Esophagus mucosa (tissue), 1 donor: ENCODE results near the gene CYP1A1. TPM values are rescaled to one million over a fixed set of nuclear protein-coding genes. Genes with fewer than 3 reads are reported as not detected.
A peak's percentile ranks its signal among the peaks of the same experiment; 100 is the strongest.

ENCODE experiments used
- ATAC-seq: fragments of 200-7000 bp; cut with Tn5 transposase; one replicate; pipeline ENCODE4 v1.9.1; 2020
- total RNA-seq: library from RNA; stranded (reverse); gene quantifications from one replicate; pipeline ENCODE4 v1.2.4, GENCODE V29; 2023
- donor health status: DM: yes; HTN: yes; CAD: no.

The CYP1A1 gene
- total RNA-seq, 1 donor from 2014 or later: not detected

DNA sequence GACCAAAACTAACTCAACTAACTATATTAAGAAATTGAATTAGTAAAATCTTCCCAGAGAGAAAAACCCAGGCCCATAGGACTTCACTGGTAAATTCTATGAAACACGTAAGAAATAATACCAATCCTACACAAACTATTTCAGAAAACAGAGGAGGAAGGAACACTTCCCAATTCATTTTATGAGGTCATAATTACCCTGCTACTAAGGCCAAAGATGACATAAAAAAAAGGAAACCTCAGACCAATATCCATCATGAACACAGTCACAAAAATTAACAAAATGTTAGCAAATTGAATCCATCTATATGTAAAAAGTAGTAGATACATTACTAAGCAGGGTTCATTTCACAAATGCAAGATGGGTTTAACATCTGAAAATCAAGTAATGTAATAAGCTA lies 33.0 kb downstream of the CYP1A1 start:
- ATAC-seq: no peak

- ATAC-seq: no peak
Observed at GRCh38 chr15:74683758-74684157, 41.6 kb downstream of the CYP1A1 start.

GRCh38 chr15:74682954-74683353 lies 42.4 kb downstream of the CYP1A1 start:
- ATAC-seq: no peak

DNA sequence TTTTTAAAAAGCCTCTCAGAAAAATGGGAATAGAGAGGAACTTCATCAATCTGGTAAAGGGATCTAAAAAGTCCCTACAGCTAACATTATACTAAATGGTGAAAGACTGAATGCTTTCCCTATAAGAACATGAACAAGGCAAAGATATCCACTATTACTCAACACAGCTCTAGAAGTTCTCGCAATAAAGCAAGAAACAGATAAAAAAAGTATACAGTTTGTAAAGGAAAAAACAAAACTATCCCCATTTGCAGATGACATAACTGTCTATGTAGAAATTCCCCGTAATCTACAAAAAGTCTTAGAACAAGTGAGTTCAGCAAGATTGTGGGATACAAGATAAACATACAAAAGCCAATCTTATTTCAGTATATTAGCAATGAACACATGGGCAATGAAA lies 44.9 kb downstream of the CYP1A1 start:
- ATAC-seq: no peak

GRCh38 chr15:74676801-74677200 lies 48.5 kb downstream of the CYP1A1 start:
- ATAC-seq: no peak

GRCh38 chr15:74674161-74674560 lies 51.2 kb downstream of the CYP1A1 start:
- peak; percentile 23 for ATAC-seq

GRCh38 chr15:74669627-74670026 lies 55.7 kb downstream of the CYP1A1 start:
- no peak for ATAC-seq

Other genes starting within 250 kb of the CYP1A1 start
- 5.4 TPM for gene ARID3B, start 184.3 kb downstream of the CYP1A1 start, total RNA-seq
- 41.0 TPM for gene CLK3, start 109.7 kb downstream of the CYP1A1 start, total RNA-seq
- gene EDC3, start 29.5 kb downstream of the CYP1A1 start, total RNA-seq: 21.3 TPM
- gene CYP1A2, start 23.3 kb upstream of the CYP1A1 start, total RNA-seq: not detected
- gene CSK, start 56.6 kb upstream of the CYP1A1 start, total RNA-seq: 77.1 TPM
- not detected for gene LMAN1L, start 87.3 kb upstream of the CYP1A1 start, total RNA-seq
- not detected for gene CPLX3, start 101.1 kb upstream of the CYP1A1 start, total RNA-seq
- 43.3 TPM for gene ULK3, start 117.6 kb upstream of the CYP1A1 start, total RNA-seq
- 102 TPM for gene SCAMP2, start 147.8 kb upstream of the CYP1A1 start, total RNA-seq
- 28.2 TPM for gene MPI, start 164.5 kb upstream of the CYP1A1 start, total RNA-seq
- 62.5 TPM for gene FAM219B, start 181.3 kb upstream of the CYP1A1 start, total RNA-seq
- 229 TPM for gene COX5A, start 212.5 kb upstream of the CYP1A1 start, total RNA-seq
- gene RPP25, start 231.2 kb upstream of the CYP1A1 start, total RNA-seq: 4.0 TPM